ENCODE results near the gene SLC6A20. TPM values are rescaled to one million over a fixed set of nuclear protein-coding genes. Genes with fewer than 3 reads are reported as not detected.

SLC6A20 gene
- total and polyA plus RNA-seq, 2 experiments from 2014 or later = 0.05 to 0.14 TPM

GRCh38 chr3:45736707-45737106 is 59.6 kb downstream of the SLC6A20 start:
- no peaks in the 10 kb centered on the region for H3K79me2 ChIP-seq (replicated peaks; ENCODE audit: insufficient read depth)
- no peak overlapping the region for H3K4me3 Mint-ChIP-seq
- H3K27me3 ChIP-seq (ENCODE audit: insufficient read depth) = no peaks in the 10 kb centered on the region
- H3K4me1 Mint-ChIP-seq = peaks cover 42% of the 10 kb centered on the region
- H3K27ac ChIP-seq (ENCODE audit: low read depth) = no peak overlapping the region
- no peak for TF ChIP-seq ZNF331 (CRISPR knock-in tag; IDR thresholded peaks at IDR 0.05; ENCODE audit: low read depth)
- TF ChIP-seq ZNF114 (CRISPR knock-in tag; IDR thresholded peaks at IDR 0.05) = no peak
- no peak for TF ChIP-seq STAT1 (IDR thresholded peaks at IDR 0.05; ENCODE audit: unreplicated experiment)
- TF ChIP-seq JUNB (IDR thresholded peaks at IDR 0.05; ENCODE audit: unreplicated experiment) = no peak
- TF ChIP-seq EZH2 (IDR thresholded peaks at IDR 0.05; ENCODE audit: low read depth, unreplicated experiment) = no peak
- no peak for TF ChIP-seq REST (IDR thresholded peaks at IDR 0.05; ENCODE audit: unreplicated experiment)
- no peak for TF ChIP-seq ETS1 (IDR thresholded peaks at IDR 0.05)
- TF ChIP-seq CREB1 (CRISPR knock-in tag; IDR thresholded peaks at IDR 0.05; ENCODE audit: low read depth) = no peak
- TF ChIP-seq POLR2AphosphoS5 (IDR thresholded peaks at IDR 0.05; ENCODE audit: low read depth) = no peak
- no peak for TF ChIP-seq ZNF462 (CRISPR knock-in tag; IDR thresholded peaks at IDR 0.05)
- no peak for TF ChIP-seq NANOG (IDR thresholded peaks at IDR 0.05; ENCODE audit: borderline replicate concordance)
- H3K9me3 Mint-ChIP-seq = no peaks in the 10 kb centered on the region
- H3K36me3 ChIP-seq (ENCODE audit: insufficient read depth) = peaks cover 49% of the 10 kb centered on the region
- peaks cover 10% of the 10 kb centered on the region for H3K27me3 Mint-ChIP-seq (ENCODE audit: insufficient read depth, low read depth, poor library complexity)
- H3K4me1 ChIP-seq (ENCODE audit: insufficient read depth) = peaks cover 36% of the 10 kb centered on the region
- no peaks in the 10 kb centered on the region for H3F3A ChIP-seq (replicated peaks; ENCODE audit: low read depth)
- no peak overlapping the region for H3K4me3 ChIP-seq
- H3K36me3 Mint-ChIP-seq (ENCODE audit: low read depth) = peaks cover 80% of the 10 kb centered on the region
- peak overlapping the region; percentile 31 for H3K27ac Mint-ChIP-seq
- H2AFZ ChIP-seq = no peak overlapping the region
- DNase-seq (ENCODE audit: low spot score) (no peak), ATAC-seq (no peak)
- H3K4me2 ChIP-seq = no peak overlapping the region
- no peaks in the 10 kb centered on the region for H4K20me1 ChIP-seq (replicated peaks; ENCODE audit: insufficient read depth)
- no peaks in the 10 kb centered on the region for H3K9me2 ChIP-seq (ENCODE audit: insufficient read depth)
